Type B pancreatic cell (in vitro differentiated cells): ENCODE measurements around the gene INTS7. TPM values are rescaled to one million over a fixed set of nuclear protein-coding genes. Genes with fewer than 3 reads are reported as not detected.

Experiments
- DNase-seq: peaks from one replicate; pipeline ENCODE4 v3.0.0; 2021; ENCODE audit warnings: mixed read lengths; ENCODE audit not compliant: unreplicated experiment; ENCODE audit errors: extremely low spot score
- H3K27ac Mint-ChIP-seq: 2 replicates; pipeline ENCODE4 v1.8.0; 2021; ENCODE audit warnings: mild to moderate bottlenecking, mixed read lengths
- H3K27me3 Mint-ChIP-seq: 2 replicates; pipeline ENCODE4 v1.8.0; 2021; ENCODE audit warnings: mixed read lengths
- H3K36me3 Mint-ChIP-seq: 2 replicates; pipeline ENCODE4 v1.8.0; 2021; ENCODE audit warnings: mixed read lengths
- H3K4me1 Mint-ChIP-seq: one replicate; pipeline ENCODE4 v1.8.0; 2021; ENCODE audit warnings: mixed read lengths; ENCODE audit not compliant: unreplicated experiment
- H3K4me3 Mint-ChIP-seq: 2 replicates; pipeline ENCODE4 v1.8.0; 2021; ENCODE audit warnings: mild to moderate bottlenecking, mixed read lengths
- H3K9me3 Mint-ChIP-seq: 2 replicates; pipeline ENCODE4 v1.8.0; 2021; ENCODE audit warnings: mixed read lengths
- CTCF ChIP-seq: fragments of 200-600 bp; sonication (generic); conservative IDR thresholded peaks from 2 replicates; pipeline ENCODE4 v1.5.0; 2021; ENCODE audit warnings: antibody characterized with exemption, mild to moderate bottlenecking
- total RNA-seq: library from RNA; stranded (reverse); gene quantifications from 2 replicates; pipeline ENCODE4 v1.2.1, GENCODE V29; 2021; ENCODE audit warnings: low replicate concordance

The INTS7 gene
- total RNA-seq, 1 donor from 2014 or later, result 23.9 TPM

DNA sequence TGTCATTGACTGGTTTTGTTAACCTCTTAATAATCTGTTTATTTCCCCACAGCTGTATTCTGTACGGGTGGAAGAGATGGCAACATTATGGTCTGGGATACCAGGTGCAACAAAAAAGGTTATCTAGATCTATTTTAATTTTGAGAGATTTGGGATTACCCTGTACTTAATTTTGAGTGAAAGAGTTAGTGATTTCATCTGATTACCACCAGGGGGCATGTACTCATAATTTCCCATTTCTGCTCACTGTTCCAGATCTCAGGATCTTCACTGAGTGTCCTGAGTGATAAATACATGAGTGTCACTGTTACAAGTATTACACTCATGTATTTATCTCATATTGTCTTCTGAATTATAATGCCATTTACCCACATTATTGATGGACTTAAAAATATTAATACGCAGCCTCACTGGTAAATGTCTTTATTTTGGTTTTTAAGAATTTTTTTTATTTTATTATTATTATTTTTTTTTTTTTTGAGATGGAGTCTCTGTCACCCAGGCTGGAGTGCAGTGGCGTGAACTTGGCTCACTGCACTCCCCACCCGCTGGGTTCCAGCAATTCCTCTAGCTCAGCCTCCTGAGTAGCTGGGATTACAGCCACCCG lies 27.6 kb upstream of the INTS7 start:
- Mint-ChIP-seq H3K4me1 (no peaks in the 10 kb centered on the region), H3K27me3 (no peaks in the 10 kb centered on the region), H3K36me3 (peaks cover 16% of the 10 kb centered on the region), H3K4me3 (no peak overlapping the region), H3K9me3 (peaks cover 8% of the 10 kb centered on the region), H3K27ac (no peak overlapping the region)
- DNase-seq, result no peak
- TF ChIP-seq CTCF, result peak; percentile 88

GRCh38 chr1:212060632-212061472 lies 25.5 kb upstream of the INTS7 start:
- no peak for DNase-seq
- Mint-ChIP-seq H3K27me3 (no peaks in the 10 kb centered on the region), H3K4me1 (no peaks in the 10 kb centered on the region), H3K4me3 (no peak overlapping the region), H3K36me3 (peaks cover 36% of the 10 kb centered on the region), H3K9me3 (peaks cover 23% of the 10 kb centered on the region), H3K27ac (no peak overlapping the region)
- TF ChIP-seq CTCF, result no peak

- DNase-seq, result no peak
- no peak overlapping the region for H3K4me3 Mint-ChIP-seq
- TF ChIP-seq CTCF, result no peak
- H3K9me3 Mint-ChIP-seq, result peaks cover 23% of the 10 kb centered on the region
- H3K4me1 Mint-ChIP-seq, result no peaks in the 10 kb centered on the region
- H3K27me3 Mint-ChIP-seq, result no peaks in the 10 kb centered on the region
- no peak overlapping the region for H3K27ac Mint-ChIP-seq
- peaks cover 62% of the 10 kb centered on the region for H3K36me3 Mint-ChIP-seq
Observed at GRCh38 chr1:212055333-212055732, 20.0 kb upstream of the INTS7 start.

- H3K9me3 Mint-ChIP-seq, result peaks cover 23% of the 10 kb centered on the region
- no peak overlapping the region for H3K4me3 Mint-ChIP-seq
- no peaks in the 10 kb centered on the region for H3K27me3 Mint-ChIP-seq
- H3K27ac Mint-ChIP-seq, result no peak overlapping the region
- no peak for TF ChIP-seq CTCF
- H3K4me1 Mint-ChIP-seq, result no peaks in the 10 kb centered on the region
- DNase-seq, result no peak
- peaks cover 60% of the 10 kb centered on the region for H3K36me3 Mint-ChIP-seq
Observed at GRCh38 chr1:212053993-212054392, 18.6 kb upstream of the INTS7 start.

DNA sequence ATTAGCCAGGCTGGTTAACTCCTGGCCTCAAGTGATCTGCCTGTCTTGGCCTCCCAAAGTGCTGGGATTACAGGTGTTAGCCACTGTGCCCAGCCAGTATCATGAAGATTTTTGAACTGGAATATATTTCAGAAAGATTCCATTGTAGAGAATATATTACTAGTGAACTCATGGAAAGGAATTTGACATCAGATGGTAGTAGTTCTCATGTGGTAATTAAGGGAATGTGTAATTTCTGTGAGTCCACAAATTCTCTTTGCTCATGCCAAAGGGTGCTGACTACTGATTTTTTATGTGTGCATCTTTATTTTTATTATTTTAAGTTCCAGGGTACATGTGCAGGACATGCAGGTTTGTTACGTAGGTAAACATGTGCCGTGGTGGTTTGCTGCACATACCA lies 10.6 kb upstream of the INTS7 start:
- Mint-ChIP-seq H3K9me3 (no peaks in the 10 kb centered on the region), H3K27ac (no peak overlapping the region), H3K4me3 (no peak overlapping the region), H3K27me3 (no peaks in the 10 kb centered on the region), H3K4me1 (peaks cover 2% of the 10 kb centered on the region), H3K36me3 (peaks cover 25% of the 10 kb centered on the region)
- no peak for DNase-seq
- TF ChIP-seq CTCF, result no peak
